ENCODE results near the gene ABCC3.

ABCC3 gene

DNA sequence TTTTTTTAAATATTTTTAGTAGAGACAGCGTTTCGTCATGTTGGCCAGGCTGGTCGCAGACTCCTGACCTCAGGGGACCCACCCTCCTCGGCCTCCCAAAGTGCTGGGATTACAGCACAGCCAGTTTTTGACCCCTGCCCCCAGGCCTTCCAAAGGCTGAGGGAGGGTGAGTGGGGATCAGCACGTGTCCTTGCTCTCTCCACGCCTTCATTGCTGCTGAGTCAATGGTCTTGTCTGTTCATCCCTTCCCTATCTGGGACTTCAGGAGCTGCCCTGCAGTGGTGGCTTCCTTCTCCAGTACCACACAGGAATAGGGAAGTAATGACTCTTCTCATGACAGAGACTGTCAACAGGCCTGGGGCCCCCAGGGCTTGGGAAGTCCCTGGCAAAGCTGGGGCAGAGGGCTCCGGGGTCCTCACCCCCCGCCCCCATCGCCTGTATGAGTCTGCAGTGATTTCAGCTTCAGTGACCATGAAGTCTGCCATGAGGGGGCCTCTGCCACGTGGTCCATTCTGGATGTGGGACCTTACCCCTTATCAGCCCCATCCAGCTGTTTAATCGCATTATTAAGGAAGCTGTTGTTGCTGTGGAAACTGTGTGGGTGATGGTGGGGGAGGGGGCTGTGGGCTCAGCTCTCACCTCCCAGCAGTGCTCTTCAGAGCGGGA, 6.1 kb downstream of the ABCC3 start:
- DNase-seq (ENCODE audit: low read depth, low spot score) = no peak
- Histone ChIP-seq H3K9me3 (ENCODE audit: low read depth, low read length) (no peaks in the 10 kb centered on the region), H3K36me3 (ENCODE audit: insufficient read depth, low read length) (no peaks in the 10 kb centered on the region), H3K4me3 (no peak overlapping the region), H3K27ac (no peak overlapping the region), H3K9ac (ENCODE audit: insufficient read length) (no peak overlapping the region)
- TF ChIP-seq POLR2AphosphoS5 (IDR thresholded peaks at IDR 0.05; ENCODE audit: borderline replicate concordance, low read depth, low read length) (no peak), FOXP2 (optimal IDR thresholded peaks at IDR 0.05; ENCODE audit: control extremely low read depth, extremely low read length, insufficient read depth) (no peak), EZH2 (IDR thresholded peaks at IDR 0.05) (no peak)

DNA sequence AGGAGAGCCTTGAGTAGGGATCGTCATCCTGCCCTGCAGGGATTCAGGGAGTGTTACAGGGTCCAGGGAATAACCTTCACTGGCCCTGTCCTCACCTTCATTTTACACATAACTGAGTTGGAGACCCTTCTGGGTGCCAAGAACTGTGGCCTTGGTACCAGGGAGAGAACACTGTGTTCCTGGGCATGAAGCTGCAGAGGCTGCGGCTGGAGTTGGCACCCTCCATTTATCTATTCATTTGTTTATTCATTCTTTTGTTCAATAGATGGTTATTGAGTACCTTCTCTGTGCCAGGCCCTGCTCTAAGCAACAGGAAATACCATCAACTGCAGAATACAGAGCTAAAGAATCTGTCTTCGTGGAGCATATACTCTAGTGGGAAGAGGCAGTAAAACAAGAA, 6.7 kb downstream of the ABCC3 start:
- Histone ChIP-seq H3K9me3 (ENCODE audit: low read depth, low read length) (no peaks in the 10 kb centered on the region), H3K36me3 (ENCODE audit: insufficient read depth, low read length) (no peaks in the 10 kb centered on the region), H3K9ac (ENCODE audit: insufficient read length) (no peak overlapping the region), H3K4me3 (no peak overlapping the region), H3K27ac (no peak overlapping the region)
- DNase-seq (ENCODE audit: low read depth, low spot score) = no peak
- TF ChIP-seq POLR2AphosphoS5 (IDR thresholded peaks at IDR 0.05; ENCODE audit: borderline replicate concordance, low read depth, low read length) (no peak), EZH2 (IDR thresholded peaks at IDR 0.05) (no peak), FOXP2 (optimal IDR thresholded peaks at IDR 0.05; ENCODE audit: control extremely low read depth, extremely low read length, insufficient read depth) (no peak)

DNA sequence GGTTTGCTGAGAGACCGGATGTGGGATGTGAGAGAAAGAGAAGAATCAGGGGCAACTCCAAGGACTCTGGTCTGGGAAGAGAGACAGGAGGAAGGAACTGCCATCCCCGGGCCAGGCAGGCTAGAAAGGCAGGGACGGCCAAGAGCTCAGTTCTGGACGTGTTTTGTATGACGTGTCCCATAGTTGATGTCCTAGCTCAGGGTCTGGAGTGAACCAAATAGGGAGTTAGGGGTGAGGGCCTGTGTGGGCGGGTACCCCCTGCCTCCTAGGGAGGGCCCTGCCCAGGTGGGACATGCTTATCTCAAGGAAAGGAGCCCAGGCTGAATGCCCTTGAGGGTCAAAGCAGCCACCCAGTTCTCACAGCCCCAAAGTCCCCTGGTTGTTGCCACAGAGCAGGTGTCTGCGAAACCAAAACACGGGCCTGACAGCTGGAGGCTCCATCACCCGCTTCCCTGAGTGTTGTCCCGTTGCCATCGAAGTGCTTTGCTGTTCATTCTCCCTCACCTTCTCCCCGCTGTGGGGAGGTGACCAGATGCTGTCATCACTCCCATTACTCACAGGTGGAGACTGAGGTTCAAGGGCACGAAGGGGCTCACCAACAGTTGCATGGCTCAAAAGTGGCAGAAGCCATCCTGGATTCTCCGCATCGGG, 7.5 kb downstream of the ABCC3 start:
- TF ChIP-seq POLR2AphosphoS5 (IDR thresholded peaks at IDR 0.05; ENCODE audit: borderline replicate concordance, low read depth, low read length) = no peak
- TF ChIP-seq FOXP2 (optimal IDR thresholded peaks at IDR 0.05; ENCODE audit: control extremely low read depth, extremely low read length, insufficient read depth) = no peak
- no peak for TF ChIP-seq EZH2 (IDR thresholded peaks at IDR 0.05)
- no peak overlapping the region for H3K27ac ChIP-seq
- no peak overlapping the region for H3K4me3 ChIP-seq

DNA sequence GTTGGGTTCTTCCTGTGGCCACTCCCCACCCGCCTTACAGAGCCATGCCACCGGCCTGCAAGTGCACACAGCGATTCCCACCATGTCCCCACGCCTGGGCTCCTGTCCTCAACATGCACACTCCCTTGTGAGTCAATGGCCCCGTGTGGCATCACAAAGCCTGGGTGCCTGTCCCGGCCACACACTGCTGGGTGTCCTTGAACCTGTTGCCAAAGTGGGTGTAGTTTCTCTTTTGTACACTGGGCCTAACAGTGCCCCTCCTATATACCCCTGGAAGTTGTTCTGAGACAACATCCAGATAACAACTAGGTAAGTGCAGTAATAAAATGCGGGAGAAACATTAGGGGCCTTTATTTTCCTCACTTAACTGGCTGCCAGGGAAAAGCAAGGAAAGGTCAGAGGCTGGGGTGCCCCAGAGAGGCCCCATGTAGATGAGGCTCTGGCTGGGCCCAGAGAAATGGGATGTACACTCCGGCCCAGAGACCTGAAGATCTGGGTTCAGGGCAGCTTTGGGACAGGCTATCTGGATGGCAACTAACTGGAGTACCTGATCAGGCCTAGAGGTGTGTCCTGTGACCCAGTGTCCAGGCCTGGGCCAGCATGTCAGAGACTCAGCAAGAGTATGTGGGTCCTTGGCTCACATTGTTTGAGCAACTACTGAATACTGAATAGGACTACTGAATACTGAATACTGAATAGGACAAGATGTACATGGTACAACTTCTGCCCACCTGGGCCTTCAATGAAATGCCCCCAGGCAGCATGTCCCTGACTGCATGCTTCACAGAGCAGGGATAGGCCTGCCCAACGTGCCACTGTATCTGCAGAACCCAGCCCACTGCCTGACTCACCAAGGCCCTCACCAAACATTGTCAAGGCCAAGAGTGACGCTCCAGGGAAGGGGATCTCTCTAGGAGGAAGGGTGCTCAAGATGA, 8.3 kb downstream of the ABCC3 start:
- DNase-seq (ENCODE audit: low read depth, low spot score) = no peak
- H3K36me3 ChIP-seq (ENCODE audit: insufficient read depth, low read length) = no peaks in the 10 kb centered on the region
- no peak for TF ChIP-seq POLR2AphosphoS5 (IDR thresholded peaks at IDR 0.05; ENCODE audit: borderline replicate concordance, low read depth, low read length)
- TF ChIP-seq EZH2 (IDR thresholded peaks at IDR 0.05) = no peak
- TF ChIP-seq FOXP2 (optimal IDR thresholded peaks at IDR 0.05; ENCODE audit: control extremely low read depth, extremely low read length, insufficient read depth) = no peak
- H3K9me3 ChIP-seq (ENCODE audit: low read depth, low read length) = no peaks in the 10 kb centered on the region
- H3K9ac ChIP-seq (ENCODE audit: insufficient read length) = no peak overlapping the region
- no peak overlapping the region for H3K27ac ChIP-seq
- no peak overlapping the region for H3K4me3 ChIP-seq

More for the DNA sequence above, 7.5 kb downstream of the ABCC3 start:
- Histone ChIP-seq H3K36me3 (ENCODE audit: insufficient read depth, low read length) (no peaks in the 10 kb centered on the region), H3K9me3 (ENCODE audit: low read depth, low read length) (no peaks in the 10 kb centered on the region), H3K9ac (ENCODE audit: insufficient read length) (no peak overlapping the region)
- DNase-seq (ENCODE audit: low read depth, low spot score) = no peak

DNA sequence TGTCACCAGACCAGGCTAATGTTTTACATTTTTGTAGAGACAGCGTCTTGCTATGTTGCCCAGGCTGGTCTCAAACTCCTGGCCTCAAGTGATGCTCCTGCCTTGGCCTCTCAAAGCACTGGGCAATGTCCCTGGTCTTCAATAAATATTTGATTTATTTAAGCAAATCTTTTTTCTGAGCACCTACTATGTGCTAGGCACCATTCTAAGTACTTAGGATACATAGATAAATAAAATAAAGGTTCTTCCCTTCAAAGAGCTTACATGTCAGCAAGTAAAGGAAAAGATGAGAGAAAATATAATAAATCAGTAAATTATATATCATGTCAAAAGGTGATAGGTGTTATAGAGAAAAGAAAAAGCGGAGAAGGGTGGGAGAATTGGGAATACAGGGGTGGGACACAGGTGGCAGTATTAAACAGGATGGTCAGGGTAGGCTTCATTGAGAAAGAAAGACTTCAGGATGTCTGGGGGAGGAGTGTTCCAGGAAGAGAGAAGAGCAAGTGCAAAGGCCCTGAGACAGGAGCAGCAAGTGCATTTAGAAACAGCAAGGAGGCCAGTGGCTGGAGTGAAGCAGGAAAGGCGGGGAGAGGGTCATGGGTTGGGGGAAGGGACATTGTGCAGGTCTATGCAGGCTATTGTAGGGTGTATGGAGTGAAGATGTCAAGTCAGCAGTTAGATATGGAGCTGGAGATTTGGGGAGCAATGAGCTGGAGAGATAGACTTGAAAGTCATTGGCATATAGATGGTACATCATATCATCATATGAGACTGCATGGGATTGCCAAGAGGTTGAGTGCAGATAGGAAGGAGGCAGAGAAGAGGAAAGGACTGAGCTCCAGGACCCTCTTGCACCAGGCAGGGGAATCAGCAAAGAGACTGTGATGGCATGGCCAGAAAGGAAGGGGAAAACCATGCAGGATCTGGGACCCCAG, 11.3 kb downstream of the ABCC3 start:
- no peaks in the 10 kb centered on the region for H3K36me3 ChIP-seq (ENCODE audit: insufficient read depth, low read length)
- no peak for DNase-seq (ENCODE audit: low read depth, low spot score)
- no peak overlapping the region for H3K27ac ChIP-seq
- H3K9me3 ChIP-seq (ENCODE audit: low read depth, low read length) = no peaks in the 10 kb centered on the region
- TF ChIP-seq FOXP2 (optimal IDR thresholded peaks at IDR 0.05; ENCODE audit: control extremely low read depth, extremely low read length, insufficient read depth) = no peak
- TF ChIP-seq POLR2AphosphoS5 (IDR thresholded peaks at IDR 0.05; ENCODE audit: borderline replicate concordance, low read depth, low read length) = no peak
- no peak for TF ChIP-seq EZH2 (IDR thresholded peaks at IDR 0.05)
- no peak overlapping the region for H3K4me3 ChIP-seq
- no peak overlapping the region for H3K9ac ChIP-seq (ENCODE audit: insufficient read length)

DNA sequence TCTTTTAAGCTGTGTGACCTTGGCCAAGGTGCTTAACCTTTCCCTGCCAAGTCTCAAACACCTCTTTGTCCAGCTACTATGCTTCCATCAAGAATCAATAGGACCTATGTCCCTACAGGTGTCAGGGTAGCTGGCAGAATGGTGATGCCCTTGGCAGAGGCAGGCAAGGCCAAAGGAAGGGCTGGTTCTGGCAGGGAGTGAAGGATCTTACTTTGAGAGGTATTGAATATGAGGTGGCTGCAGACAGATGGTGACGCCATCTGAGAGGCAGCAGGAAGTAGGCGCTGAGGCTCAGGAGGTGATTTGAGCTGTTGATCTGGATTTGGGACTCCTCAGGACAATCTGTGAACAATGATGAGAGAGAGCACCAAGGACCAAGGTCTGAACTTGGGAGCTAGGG, 12.5 kb downstream of the ABCC3 start:
- no peaks in the 10 kb centered on the region for H3K9me3 ChIP-seq (ENCODE audit: low read depth, low read length)
- DNase-seq (ENCODE audit: low read depth, low spot score) = no peak
- no peak overlapping the region for H3K4me3 ChIP-seq
- H3K36me3 ChIP-seq (ENCODE audit: insufficient read depth, low read length) = no peaks in the 10 kb centered on the region
- no peak overlapping the region for H3K27ac ChIP-seq
- H3K9ac ChIP-seq (ENCODE audit: insufficient read length) = no peak overlapping the region
- TF ChIP-seq EZH2 (IDR thresholded peaks at IDR 0.05) (no peak), POLR2AphosphoS5 (IDR thresholded peaks at IDR 0.05; ENCODE audit: borderline replicate concordance, low read depth, low read length) (no peak), FOXP2 (optimal IDR thresholded peaks at IDR 0.05; ENCODE audit: control extremely low read depth, extremely low read length, insufficient read depth) (no peak)

DNA sequence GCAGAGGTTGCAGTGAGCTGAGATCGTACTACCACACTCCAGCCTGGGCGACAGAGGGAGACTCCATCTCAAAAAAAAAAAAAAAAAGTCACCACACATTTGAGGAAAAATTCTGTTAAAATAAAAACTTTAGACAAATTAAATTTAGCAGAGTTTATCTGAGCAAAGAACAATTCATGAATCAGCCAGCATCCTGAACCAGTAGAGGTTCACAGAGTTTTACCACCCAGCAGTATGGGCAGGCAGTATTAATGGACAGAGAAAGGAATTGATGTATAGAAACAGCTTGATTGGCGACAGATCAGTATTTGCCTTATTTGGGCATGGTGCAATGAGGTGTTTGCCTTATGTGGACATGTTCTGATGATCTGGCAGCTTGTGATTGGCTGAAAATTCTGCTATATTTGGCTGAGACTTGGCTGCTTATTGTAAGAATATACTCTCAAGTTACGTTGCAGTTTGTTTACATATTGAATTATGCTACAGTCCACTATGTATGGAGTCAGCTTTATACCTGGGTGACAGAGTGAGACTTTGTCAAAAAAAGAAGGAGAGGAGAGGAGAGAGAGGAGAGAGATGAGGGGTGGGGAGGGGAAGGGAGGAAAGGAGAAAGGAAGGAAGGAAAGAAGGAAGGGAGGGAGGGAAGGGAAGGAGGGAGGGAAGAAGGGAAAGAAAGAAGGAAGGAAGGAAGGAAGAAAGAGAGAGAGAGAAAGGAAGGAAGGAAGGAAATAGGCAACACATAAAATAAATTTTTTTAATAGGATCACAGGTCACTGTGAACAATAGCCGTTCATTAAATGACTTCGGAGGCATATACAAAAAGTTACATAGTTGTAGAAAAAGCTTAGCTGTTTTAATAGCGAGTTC, 14.6 kb downstream of the ABCC3 start:
- DNase-seq (ENCODE audit: low read depth, low spot score) = no peak
- no peak overlapping the region for H3K27ac ChIP-seq
- no peaks in the 10 kb centered on the region for H3K36me3 ChIP-seq (ENCODE audit: insufficient read depth, low read length)
- no peak overlapping the region for H3K9ac ChIP-seq (ENCODE audit: insufficient read length)
- TF ChIP-seq FOXP2 (optimal IDR thresholded peaks at IDR 0.05; ENCODE audit: control extremely low read depth, extremely low read length, insufficient read depth) (no peak), POLR2AphosphoS5 (IDR thresholded peaks at IDR 0.05; ENCODE audit: borderline replicate concordance, low read depth, low read length) (no peak), EZH2 (IDR thresholded peaks at IDR 0.05) (no peak)
- no peak overlapping the region for H3K4me3 ChIP-seq
- H3K9me3 ChIP-seq (ENCODE audit: low read depth, low read length) = no peaks in the 10 kb centered on the region
